NOMO-1 treated with DMSO at 0.1 percent for 48 hours (cell line): ENCODE measurements around the gene ATP6V1F.

ENCODE experiments used
- DNase-seq: peaks from one replicate; lab custom pipeline; 2025; ENCODE audit not compliant: unreplicated experiment; lab: John Stamatoyannopoulos, UW

Gene ATP6V1F

GRCh38 chr7:128881458-128882125 is 18.9 kb downstream of the ATP6V1F start:
- no peak for DNase-seq

- DNase-seq = no peak
Observed at GRCh38 chr7:128882134-128882533, 19.5 kb downstream of the ATP6V1F start.

GRCh38 chr7:128883622-128884448 is 21.2 kb downstream of the ATP6V1F start:
- DNase-seq = peak; percentile 23

GRCh38 chr7:128884561-128885369 is 22.1 kb downstream of the ATP6V1F start:
- DNase-seq = no peak

GRCh38 chr7:128885370-128886187 is 22.9 kb downstream of the ATP6V1F start:
- DNase-seq = no peak

GRCh38 chr7:128886391-128887168 is 23.9 kb downstream of the ATP6V1F start:
- no peak for DNase-seq

- no peak for DNase-seq
Observed at GRCh38 chr7:128887169-128888038, 24.7 kb downstream of the ATP6V1F start.

- DNase-seq = no peak
Observed at GRCh38 chr7:128888039-128888755, 25.5 kb downstream of the ATP6V1F start.

GRCh38 chr7:128888756-128889095 is 26.1 kb downstream of the ATP6V1F start:
- DNase-seq = no peak

GRCh38 chr7:128889121-128889520 is 26.5 kb downstream of the ATP6V1F start:
- no peak for DNase-seq

- no peak for DNase-seq
Observed at GRCh38 chr7:128890306-128891109, 27.9 kb downstream of the ATP6V1F start.

- DNase-seq = no peak
Observed at GRCh38 chr7:128891110-128891941, 28.7 kb downstream of the ATP6V1F start.

GRCh38 chr7:128891942-128892269 is 29.2 kb downstream of the ATP6V1F start:
- no peak for DNase-seq

GRCh38 chr7:128892521-128893250 is 30.0 kb downstream of the ATP6V1F start:
- DNase-seq = no peak

GRCh38 chr7:128893251-128894100 is 30.8 kb downstream of the ATP6V1F start:
- no peak for DNase-seq
